Measurements from ENCODE around the gene ACTL8.

DNA sequence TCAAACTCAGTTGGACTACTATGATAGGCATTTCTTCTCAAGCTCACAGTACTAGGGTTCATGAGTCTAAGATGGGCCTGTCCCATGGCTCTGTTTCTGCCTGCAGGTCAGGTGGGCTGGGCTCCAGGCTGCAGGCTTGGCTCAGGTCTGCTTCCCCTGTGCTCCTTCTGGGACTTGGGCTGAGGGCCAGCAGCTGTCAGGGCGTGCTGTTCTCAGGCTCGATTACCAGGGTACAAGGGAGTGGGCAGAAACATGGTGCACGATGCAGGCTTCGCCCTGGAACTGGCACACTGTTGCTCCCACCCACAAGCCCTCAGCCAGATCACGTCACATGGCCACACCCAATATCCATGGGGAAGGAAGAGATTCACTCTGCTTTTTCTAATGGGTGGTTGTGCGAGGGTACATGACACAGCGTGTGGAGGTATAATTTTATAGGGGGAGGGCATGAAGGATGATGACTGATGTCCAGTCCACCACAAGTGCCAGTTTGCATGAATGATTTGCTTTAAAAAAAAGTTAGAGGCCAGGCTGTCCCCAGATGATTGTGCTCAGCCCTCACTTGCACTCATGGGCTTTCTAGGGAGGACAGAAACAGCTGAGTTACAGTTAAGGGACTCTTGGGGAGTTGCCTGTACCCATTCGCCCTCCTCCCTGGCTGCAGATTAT is 118.0 kb downstream of the ACTL8 start:
- TF ChIP-seq EZH2 (IDR thresholded peaks at IDR 0.05; ENCODE audit: borderline replicate concordance) = no peak
- TF ChIP-seq, protein P1, sequence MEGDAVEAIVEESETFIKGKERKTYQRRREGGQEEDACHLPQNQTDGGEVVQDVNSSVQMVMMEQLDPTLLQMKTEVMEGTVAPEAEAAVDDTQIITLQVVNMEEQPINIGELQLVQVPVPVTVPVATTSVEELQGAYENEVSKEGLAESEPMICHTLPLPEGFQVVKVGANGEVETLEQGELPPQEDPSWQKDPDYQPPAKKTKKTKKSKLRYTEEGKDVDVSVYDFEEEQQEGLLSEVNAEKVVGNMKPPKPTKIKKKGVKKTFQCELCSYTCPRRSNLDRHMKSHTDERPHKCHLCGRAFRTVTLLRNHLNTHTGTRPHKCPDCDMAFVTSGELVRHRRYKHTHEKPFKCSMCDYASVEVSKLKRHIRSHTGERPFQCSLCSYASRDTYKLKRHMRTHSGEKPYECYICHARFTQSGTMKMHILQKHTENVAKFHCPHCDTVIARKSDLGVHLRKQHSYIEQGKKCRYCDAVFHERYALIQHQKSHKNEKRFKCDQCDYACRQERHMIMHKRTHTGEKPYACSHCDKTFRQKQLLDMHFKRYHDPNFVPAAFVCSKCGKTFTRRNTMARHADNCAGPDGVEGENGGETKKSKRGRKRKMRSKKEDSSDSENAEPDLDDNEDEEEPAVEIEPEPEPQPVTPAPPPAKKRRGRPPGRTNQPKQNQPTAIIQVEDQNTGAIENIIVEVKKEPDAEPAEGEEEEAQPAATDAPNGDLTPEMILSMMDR (IDR thresholded peaks at IDR 0.05; ENCODE audit: poor library complexity) = no peak
